B cell (primary cell): Measurements from ENCODE around the gene PCDH9.

Experiments used
- CTCF ChIP-seq: fragments of 200-600 bp; IDR thresholded peaks from one replicate; pipeline ENCODE4 v1.8.0; 2022; ENCODE audit warnings: antibody characterized with exemption, mild to moderate bottlenecking
- EZH2 ChIP-seq: IDR thresholded peaks from 2 replicates; pipeline ENCODE4 v1.6.1; 2012; ENCODE audit warnings: borderline replicate concordance, low read depth, mild to moderate bottlenecking, moderate library complexity, low read length; ENCODE audit not compliant: insufficient read depth, poor library complexity, severe bottlenecking

DNA sequence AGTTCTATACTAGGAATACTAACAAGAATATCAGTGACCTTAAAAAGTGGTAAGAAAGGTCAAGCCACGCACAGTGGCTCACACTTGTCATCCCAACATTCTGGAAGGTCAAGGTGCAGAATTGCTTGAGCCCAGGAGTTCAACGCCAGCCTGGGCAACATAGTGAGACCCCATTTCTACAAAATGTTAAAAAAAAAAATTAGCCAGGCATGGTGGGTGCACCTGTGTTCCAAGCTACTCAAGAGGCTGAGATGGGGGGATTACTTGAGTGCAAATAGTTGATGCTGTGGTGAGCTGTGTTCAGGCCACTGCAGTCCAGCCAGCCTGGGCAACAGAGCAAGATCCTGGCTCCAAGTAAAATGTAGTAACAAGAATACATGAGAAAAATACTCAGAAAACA lies 61.8 kb downstream of the PCDH9 start:
- TF ChIP-seq CTCF (no peak), EZH2 (no peak)
